K562 (cell line): ENCODE results near the gene C1orf50. TPM values are rescaled to one million over a fixed set of nuclear protein-coding genes. Genes with fewer than 3 reads are reported as not detected.

ENCODE experiments used
- ATAC-seq: fragments of 200-7000 bp; cut with Tn5 transposase; 3 replicates; pipeline ENCODE4 v1.9.1; 2020; ENCODE audit warnings: moderate library complexity
- BruUV-seq: library from RNA; stranded (reverse); fragments of 400-500 nt; replicated peaks from 2 replicates; lab custom pipeline; 2021; lab: Mats Ljungman, UMichigan
- CTCF ChIA-PET: fragments of 300-600 bp; formaldehyde crosslinking; extraction: SDS; loops from one replicate; lab custom pipeline; 2021; ENCODE audit warnings: low intra/inter-chr PET ratio; lab: Yijun Ruan, JAX
- POLR2A ChIA-PET: fragments of 300-600, 350-650 bp; sonication (Branson Sonifier 250); formaldehyde crosslinking; extraction: SDS; loops from one replicate; lab custom pipeline; 2021; ENCODE audit warnings: antibody characterized with exemption, inconsistent platforms; lab: Yijun Ruan, JAX
- DNase-seq, 4 experiments: peaks; one replicate each; pipeline versions ENCODE4 v3.0.0 to v3.0.0-alpha.2; 2011 to 2018; ENCODE audit warnings: low spot score in 3 of 4, mixed read lengths in 3 of 4; ENCODE audit errors: extremely low read depth in 1 of 4
- FAIRE-seq: peaks from 2 replicates; lab custom pipeline; 2011; peaks lifted over from hg19 to GRCh38; lab: Jason Lieb, UNC
- H2AFZ ChIP-seq: 2 replicates; pipeline ENCODE4 v1.6.0; 2011; ENCODE audit warnings: low read depth, low read length, control low read depth, inconsistent platforms
- H3K27ac ChIP-seq: fragments of 200-600 bp; 3 replicates; pipeline ENCODE4 v1.8.0; 2011; ENCODE audit warnings: low read depth, mild to moderate bottlenecking, control low read depth, inconsistent platforms, low read length, moderate library complexity, mixed read lengths; ENCODE audit errors: extremely low read depth
- H3K27me3 ChIP-seq, 2 experiments: fragments of 300-600 bp in 1 of 2; 2 replicates in 1 of 2; 3 replicates in 1 of 2; pipeline versions ENCODE4 v1.6.0 to v1.8.0; 2011; ENCODE audit warnings: inconsistent platforms in 2 of 2, low read length in 2 of 2, mild to moderate bottlenecking in 1 of 2, mixed read lengths in 1 of 2, moderate library complexity in 1 of 2; ENCODE audit not compliant: control insufficient read depth in 2 of 2, insufficient read depth in 2 of 2
- H3K36me3 ChIP-seq: fragments of 300-600 bp; 3 replicates; pipeline ENCODE4 v1.8.0; 2011; ENCODE audit warnings: mild to moderate bottlenecking, low read length, inconsistent platforms; ENCODE audit not compliant: control insufficient read depth, insufficient read depth
- H3K4me1 ChIP-seq, 2 experiments: fragments of 200-600 bp in 1 of 2; replicated peaks in 1 of 2; 2 replicates in 1 of 2; 3 replicates in 1 of 2; pipeline versions ENCODE4 v1.5.1 to v1.8.0; 2011; ENCODE audit warnings: inconsistent platforms in 2 of 2, low read length in 2 of 2, mild to moderate bottlenecking in 1 of 2, mixed read lengths in 1 of 2, moderate library complexity in 1 of 2; ENCODE audit not compliant: control insufficient read depth in 2 of 2, insufficient read depth in 2 of 2
- H3K4me2 ChIP-seq: 2 replicates; pipeline ENCODE4 v1.6.1; 2011; ENCODE audit warnings: low read length, control low read depth, inconsistent platforms, mixed read lengths; ENCODE audit not compliant: insufficient read depth
- H3K4me3 ChIP-seq: fragments of 200-600 bp; sonication (generic), shearing (Covaris generic); 2 replicates; pipeline ENCODE4 v1.5.1; 2016; ENCODE audit warnings: control low read depth, inconsistent platforms
- H3K79me2 ChIP-seq: fragments of 200-600 bp; 3 replicates; pipeline ENCODE4 v1.8.0; 2011; ENCODE audit warnings: low read length, inconsistent platforms; ENCODE audit not compliant: control insufficient read depth, insufficient read depth
- H3K9ac ChIP-seq, 2 experiments: 2 replicates each; pipeline versions ENCODE4 v1.6.0 to v1.6.1; 2011; ENCODE audit warnings: low read depth in 2 of 2, low read length in 2 of 2, control low read depth in 1 of 2, inconsistent platforms in 1 of 2, mild to moderate bottlenecking in 1 of 2, mixed read lengths in 1 of 2; ENCODE audit not compliant: insufficient read depth in 1 of 2
- H3K9me1 ChIP-seq: one replicate; pipeline ENCODE4 v1.6.0; 2011; ENCODE audit warnings: inconsistent platforms, mild to moderate bottlenecking, low read length, moderate library complexity; ENCODE audit not compliant: control insufficient read depth, insufficient read depth
- H3K9me3 ChIP-seq: replicated peaks from 2 replicates; pipeline ENCODE4 v1.5.1; 2011; ENCODE audit warnings: low read depth, low read length, inconsistent platforms; ENCODE audit not compliant: control insufficient read depth, insufficient read depth
- H4K20me1 ChIP-seq: replicated peaks from 2 replicates; pipeline ENCODE4 v1.6.1; 2011; ENCODE audit warnings: low read length, inconsistent platforms, mixed read lengths; ENCODE audit not compliant: control insufficient read depth, insufficient read depth
- CHCHD3 ChIP-seq: fragments of 250-450 bp; sonication (Bioruptor Pico); IDR thresholded peaks from 2 replicates; pipeline ENCODE4 v2.1.2; 2022; ENCODE audit warnings: mild to moderate bottlenecking
- KLF13 ChIP-seq: fragments of 450-650 bp; IDR thresholded peaks from 2 replicates; pipeline ENCODE4 v1.6.1; 2016; ENCODE audit warnings: missing genetic modification characterization, low read depth, mild to moderate bottlenecking, missing compliant biosample characterization, moderate library complexity, borderline replicate concordance
- MLLT1 ChIP-seq, 2 experiments: fragments of 450-650 bp; IDR thresholded peaks; 2 replicates each; pipeline ENCODE4 v1.6.1; 2016
- MXI1 ChIP-seq: IDR thresholded peaks from 2 replicates; pipeline ENCODE4 v1.6.1; 2011; ENCODE audit warnings: low read depth, mild to moderate bottlenecking, improper control_type of control experiment, low read length
- MYC ChIP-seq, 2 experiments: fragments of 250-450 bp in 1 of 2; sonication (Bioruptor Pico) in 1 of 2; IDR thresholded peaks; 2 replicates each; pipeline versions ENCODE4 v1.5.1 to v1.6.1; 2012 to 2021; ENCODE audit warnings: low read depth in 2 of 2, borderline replicate concordance in 1 of 2, improper control_type of control experiment in 1 of 2, low read length in 1 of 2, mild to moderate bottlenecking in 1 of 2, moderate library complexity in 1 of 2
- PTBP1 ChIP-seq: fragments of 200-400 bp; formaldehyde crosslinking; IDR thresholded peaks from 2 replicates; pipeline ENCODE4 v1.6.1; 2017; ENCODE audit warnings: low read depth, low read length
- RBFOX2 ChIP-seq: fragments of 200-400 bp; formaldehyde crosslinking; IDR thresholded peaks from 2 replicates; pipeline ENCODE4 v1.6.1; 2017; ENCODE audit warnings: low read depth, mild to moderate bottlenecking, low read length, moderate library complexity
- SMARCA4 ChIP-seq: fragments of 450-650 bp; IDR thresholded peaks from 2 replicates; pipeline ENCODE4 v1.6.1; 2016
- TAF9B ChIP-seq: fragments of 450-650 bp; IDR thresholded peaks from 2 replicates; pipeline ENCODE4 v1.6.1; 2018; ENCODE audit warnings: mild to moderate bottlenecking; ENCODE audit not compliant: partially characterized antibody
- UBTF ChIP-seq, 2 experiments: IDR thresholded peaks; 2 replicates each; pipeline ENCODE4 v1.6.1; 2012; ENCODE audit warnings: improper control_type of control experiment in 2 of 2, low read depth in 2 of 2, low read length in 2 of 2, borderline replicate concordance in 1 of 2
- ZBTB2 ChIP-seq: fragments of 450-650 bp; IDR thresholded peaks from 2 replicates; pipeline ENCODE4 v1.6.1; 2016; ENCODE audit warnings: antibody characterized with exemption
- ZHX1 ChIP-seq: fragments of 150-350 bp; conservative IDR thresholded peaks from 2 replicates; pipeline ENCODE4 v1.6.1; 2014; ENCODE audit warnings: low read length
- ZNF24 ChIP-seq: fragments of 450-650 bp; IDR thresholded peaks from 2 replicates; pipeline ENCODE4 v1.6.1; 2016
- WGBS: fragments of 100-300 bp; shearing (Covaris generic); methylation state at CpG from one replicate; pipeline ENCODE4 v1.1.6; 2016; ENCODE audit warnings: low coverage, mixed read lengths; ENCODE audit not compliant: insufficient coverage; ENCODE audit errors: missing lambda C conversion rate; 5-methylcytosine and 5-hydroxymethylcytosine counted together
- in situ Hi-C: fragments of 300-500 bp; cut with MboI; formaldehyde crosslinking; loops from 4 replicates; pipeline ENCODE4 v1.15.0; 2018; ENCODE audit warnings: inconsistent platforms, mixed read lengths
- intact Hi-C: fragments of 100-400 bp; cut with micrococcal nuclease; formaldehyde crosslinking; loops from 2 replicates; pipeline ENCODE4 v1.14.2; 2022
- polyA plus RNA-seq, 8 experiments: library from polyadenylated mRNA; depleted of rRNA in 4 of 8; stranded (reverse) in 5 of 8; unstranded in 3 of 8; fragments of >200 nt; fragmentation: Nextera tagmentation in 2 of 8; fragmentation: Illumina TruSeq in 1 of 8; extraction: Ambion mirVana in 2 of 8; extraction: Trizol in 1 of 8; gene quantifications; 2 replicates each; pipeline versions ENCODE4 v1.2.1 to v1.2.3, GENCODE V29; 2011 to 2014; ENCODE audit warnings: inconsistent platforms in 1 of 8, missing spikeins in 1 of 8
- total RNA-seq, 7 experiments: library from RNA; depleted of rRNA in 6 of 7; stranded (reverse); fragments of >200 nt in 6 of 7; fragmentation: Illumina TruSeq in 2 of 7; extraction: Trizol in 2 of 7; gene quantifications; 2 replicates each; pipeline versions ENCODE4 v1.2.1 to v1.2.3, GENCODE V29; 2011 to 2021; ENCODE audit warnings: low replicate concordance in 1 of 7

C1orf50 gene
- total and polyA plus RNA-seq, 9 of the 15 experiments (the other 6 are each of a cell fraction or from before 2014, with no cell fraction given) = 0.55 to 13.9 (median 5.2) TPM

- Histone ChIP-seq H3K4me2 (peak overlapping the region; percentile 100), H3K9me3 (no peaks in the 10 kb centered on the region), H3K9ac (peak overlapping the region; percentile 87 to 98), H3K9me1 (no peaks in the 10 kb centered on the region), H3K79me2 (peaks cover 75% of the 10 kb centered on the region), H2AFZ (peak overlapping the region; percentile 85), H3K36me3 (peaks cover 20% of the 10 kb centered on the region), H3K27me3 (no peaks in the 10 kb centered on the region), H4K20me1 (peaks cover 15% of the 10 kb centered on the region), H3K4me1 (peaks cover 12 to 24% of the 10 kb centered on the region in 2 experiments; a peak in 3 of 5 replicates), H3K27ac (peak overlapping the region; percentile 81), H3K4me3 (peak overlapping the region; percentile 76)
- no TSS peak for BruUV-seq
- ATAC-seq (peak; percentile 55), FAIRE-seq (peak; percentile 32), DNase-seq (peak in 1 of 4 experiments; percentile 65)
- in situ Hi-C loops (no loop called here), intact Hi-C loops (loop anchor here (2.0 to 5.0 kb wide), 4 partner anchors 60 to 189 kb away; partner anchors contain the start of genes YBX1 and ZNF691)
- under 1% methylated on average over 21 of the region's 23 CpGs for WGBS
- CTCF ChIA-PET = no interaction called here
- POLR2A ChIA-PET = interaction anchor here (0.6 to 3.5 kb wide), 18 partner anchors 10 to 303 kb away, joined by 3 to 20 read pairs (median 4); partner anchors contain the start of gene ZNF691
- 0 out of 2 replicates have a peak, but pooled peaks have one; percentile 32 for TF ChIP-seq ZHX1
- TF ChIP-seq MYC (IDR thresholded peaks at IDR 0.05; ENCODE audit: low read depth, low read length) = peak; percentile 45; the same call in 1 of the 2 replicates
- TF ChIP-seq MYC (CRISPR knock-in tag; IDR thresholded peaks at IDR 0.05; ENCODE audit: borderline replicate concordance, low read depth) = no peak
- TF ChIP-seq RBFOX2 = peak; percentile 60; the same call in 1 of the 2 replicates
- TF ChIP-seq UBTF (IDR thresholded peaks at IDR 0.05; ENCODE audit: borderline replicate concordance in 1 of 2, low read depth in 2 of 2, low read length in 2 of 2) = 0 out of 4 replicates have a peak, but pooled peaks of 1 of the 2 experiments have one; percentile 3
- 0 out of 2 replicates have a peak, but pooled peaks have one; percentile 35 for TF ChIP-seq ZNF24
- no peak for TF ChIP-seq TAF9B
- TF ChIP-seq MXI1 = 0 out of 2 replicates have a peak, but pooled peaks have one; percentile 22
- no peak for TF ChIP-seq CHCHD3 (CRISPR knock-in tag)
- TF ChIP-seq SMARCA4 = peak; percentile 41; the same call in 1 of the 2 replicates
- TF ChIP-seq KLF13 = peak; percentile 55; the same call in 1 of the 2 replicates
- no peak for TF ChIP-seq ZBTB2
- peak in 1 of 2 experiments; percentile 31; a peak in 1 of 4 replicates for TF ChIP-seq MLLT1 (IDR thresholded peaks at IDR 0.05)
- TF ChIP-seq PTBP1 = no peak
Measured at GRCh38 chr1:42767510-42768000, 506 bp downstream of the C1orf50 start.
